H9 (cell line): ENCODE measurements around the gene GRB10. TPM values are rescaled to one million over a fixed set of nuclear protein-coding genes. Genes with fewer than 3 reads are reported as not detected.

ENCODE experiments used
- DNase-seq: peaks from one replicate; pipeline ENCODE4 v3.0.0-alpha.2; 2017
- H2AFZ ChIP-seq: one replicate; pipeline ENCODE4 v1.6.1; 2013; ENCODE audit warnings: mild to moderate bottlenecking, low read length, control low read depth, moderate library complexity
- H2AK5ac ChIP-seq: 2 replicates; pipeline ENCODE4 v1.6.1; 2013; ENCODE audit warnings: low read length, control low read depth, mixed read lengths; ENCODE audit not compliant: insufficient read length
- H2BK120ac ChIP-seq: one replicate; pipeline ENCODE4 v1.6.1; 2013; ENCODE audit warnings: low read depth, mild to moderate bottlenecking, low read length, control low read depth, inconsistent platforms; ENCODE audit not compliant: poor library complexity, severe bottlenecking
- H2BK12ac ChIP-seq: 2 replicates; pipeline ENCODE4 v1.6.1; 2013; ENCODE audit warnings: low read length, control low read depth, mixed read lengths, low read depth; ENCODE audit not compliant: insufficient read length
- H2BK15ac ChIP-seq: 2 replicates; pipeline ENCODE4 v1.6.1; 2013; ENCODE audit warnings: low read depth, low read length, control low read depth
- H2BK20ac ChIP-seq: one replicate; pipeline ENCODE4 v1.6.1; 2013; ENCODE audit warnings: low read depth, mild to moderate bottlenecking, low read length, control low read depth, inconsistent platforms; ENCODE audit not compliant: poor library complexity, severe bottlenecking
- H2BK5ac ChIP-seq: 2 replicates; pipeline ENCODE4 v1.6.1; 2013; ENCODE audit warnings: low read length, control low read depth, mixed read lengths; ENCODE audit not compliant: insufficient read length
- H3K14ac ChIP-seq: 2 replicates; pipeline ENCODE4 v1.6.1; 2013; ENCODE audit warnings: low read length, control low read depth; ENCODE audit not compliant: insufficient read depth
- H3K18ac ChIP-seq: 2 replicates; pipeline ENCODE4 v1.6.1; 2013; ENCODE audit warnings: low read depth, mild to moderate bottlenecking, mixed read lengths, low read length, control low read depth; ENCODE audit not compliant: insufficient read length
- H3K23ac ChIP-seq: 2 replicates; pipeline ENCODE4 v1.6.1; 2013; ENCODE audit warnings: low read length, control low read depth, mixed read lengths, low read depth; ENCODE audit not compliant: insufficient read length
- H3K23me2 ChIP-seq: 2 replicates; pipeline ENCODE4 v1.6.1; 2013; ENCODE audit warnings: low read depth, mild to moderate bottlenecking, mixed read lengths, low read length, control low read depth; ENCODE audit not compliant: insufficient read length, poor library complexity, severe bottlenecking
- H3K27ac ChIP-seq: 2 replicates; pipeline ENCODE4 v1.5.1; 2013; ENCODE audit warnings: low read length, control low read depth, mixed read lengths, low read depth; ENCODE audit not compliant: insufficient read length
- H3K27me3 ChIP-seq: 2 replicates; pipeline ENCODE4 v1.6.1; 2013; ENCODE audit warnings: low read length, control low read depth, inconsistent platforms; ENCODE audit not compliant: insufficient read depth
- H3K4ac ChIP-seq: 2 replicates; pipeline ENCODE4 v1.6.1; 2013; ENCODE audit warnings: low read depth, mild to moderate bottlenecking, control low read depth, inconsistent platforms, low read length, moderate library complexity
- H3K4me1 ChIP-seq: 2 replicates; pipeline ENCODE4 v1.6.1; 2013; ENCODE audit warnings: low read length, control low read depth, inconsistent platforms; ENCODE audit not compliant: insufficient read depth
- H3K4me2 ChIP-seq: 2 replicates; pipeline ENCODE4 v1.6.1; 2013; ENCODE audit warnings: low read length, control low read depth, mixed read lengths; ENCODE audit not compliant: insufficient read length, insufficient read depth
- H3K56ac ChIP-seq: 2 replicates; pipeline ENCODE4 v1.6.1; 2013; ENCODE audit warnings: low read depth, mild to moderate bottlenecking, mixed read lengths, low read length, control low read depth; ENCODE audit not compliant: insufficient read length
- H3K79me1 ChIP-seq: 2 replicates; pipeline ENCODE4 v1.6.1; 2013; ENCODE audit warnings: low read depth, mild to moderate bottlenecking, moderate library complexity, low read length, control low read depth, inconsistent platforms; ENCODE audit not compliant: insufficient read depth, poor library complexity, severe bottlenecking
- H3K79me2 ChIP-seq: 2 replicates; pipeline ENCODE4 v1.6.1; 2013; ENCODE audit warnings: low read length, control low read depth, inconsistent platforms; ENCODE audit not compliant: insufficient read depth
- H3K9ac ChIP-seq: 2 replicates; pipeline ENCODE4 v1.6.1; 2013; ENCODE audit warnings: low read length, control low read depth, mixed read lengths; ENCODE audit not compliant: insufficient read length; ENCODE audit errors: extremely low read depth
- H3K9me3 ChIP-seq: one replicate; pipeline ENCODE4 v1.6.1; 2013; ENCODE audit warnings: low read depth, low read length, inconsistent platforms; ENCODE audit not compliant: control insufficient read depth
- H3T11ph ChIP-seq: one replicate; pipeline ENCODE4 v1.6.1; 2013; ENCODE audit warnings: mild to moderate bottlenecking, low read length, control low read depth, inconsistent platforms
- H4K20me1 ChIP-seq: one replicate; pipeline ENCODE4 v1.6.1; 2013; ENCODE audit not compliant: control insufficient read depth, insufficient read length, insufficient read depth
- H4K5ac ChIP-seq: 2 replicates; pipeline ENCODE4 v1.6.1; 2013; ENCODE audit warnings: low read depth, mild to moderate bottlenecking, mixed read lengths, low read length, control low read depth; ENCODE audit not compliant: insufficient read length
- H4K8ac ChIP-seq: replicated peaks from 2 replicates; pipeline ENCODE4 v1.6.1; 2013; ENCODE audit warnings: low read length, control low read depth, mixed read lengths, low read depth; ENCODE audit not compliant: insufficient read length
- H4K91ac ChIP-seq: 2 replicates; pipeline ENCODE4 v1.6.1; 2013; ENCODE audit warnings: low read depth, mild to moderate bottlenecking, moderate library complexity, mixed read lengths, low read length, control low read depth; ENCODE audit not compliant: insufficient read length
- H3K27ac Mint-ChIP-seq, 3 experiments: 2 replicates in 2 of 3; 3 replicates in 1 of 3; pipeline ENCODE4 v1.8.0; 2020 to 2021; ENCODE audit warnings: mixed read lengths in 3 of 3, mild to moderate bottlenecking in 1 of 3, moderate library complexity in 1 of 3
- H3K27me3 Mint-ChIP-seq: 2 replicates; pipeline ENCODE4 v1.8.0; 2021; ENCODE audit warnings: low read depth, mild to moderate bottlenecking, moderate library complexity, mixed read lengths
- H3K36me3 Mint-ChIP-seq, 3 experiments: 2 replicates in 2 of 3; 3 replicates in 1 of 3; pipeline ENCODE4 v1.8.0; 2020 to 2021; ENCODE audit warnings: low read depth in 3 of 3, mixed read lengths in 3 of 3; ENCODE audit not compliant: insufficient read depth in 1 of 3
- H3K4me1 Mint-ChIP-seq, 2 experiments: 2 replicates each; pipeline ENCODE4 v1.8.0; 2020; ENCODE audit warnings: mixed read lengths in 2 of 2
- H3K4me3 Mint-ChIP-seq, 2 experiments: 2 replicates in 1 of 2; 3 replicates in 1 of 2; pipeline ENCODE4 v1.8.0; 2020 to 2021; ENCODE audit warnings: mild to moderate bottlenecking in 2 of 2, mixed read lengths in 2 of 2, moderate library complexity in 1 of 2
- H3K9me3 Mint-ChIP-seq, 2 experiments: 2 replicates in 1 of 2; 3 replicates in 1 of 2; pipeline ENCODE4 v1.8.0; 2020; ENCODE audit warnings: mild to moderate bottlenecking in 2 of 2, mixed read lengths in 2 of 2, moderate library complexity in 1 of 2
- CTCF ChIP-seq: fragments of 200-600 bp; sonication (generic); conservative IDR thresholded peaks from 3 replicates; pipeline ENCODE4 v1.8.0; 2021; ENCODE audit warnings: antibody characterized with exemption, mild to moderate bottlenecking
- WGBS: extraction: QIAGEN DNeasy Blood & Tissue Kit; methylation state at CpG from one replicate; pipeline ENCODE4 v1.1.7; 2013; ENCODE audit warnings: missing lambda C conversion rate, low lambda C conversion rate, mixed read lengths; ENCODE audit not compliant: insufficient read length; ENCODE audit errors: extremely low coverage; 5-methylcytosine and 5-hydroxymethylcytosine counted together
- total RNA-seq: library from RNA; stranded (reverse); gene quantifications from 2 replicates; pipeline ENCODE4 v1.2.1, GENCODE V29; 2021

GRB10 gene
- total RNA-seq, 1 experiment from 2014 or later = 108 TPM

- H2BK5ac ChIP-seq = no peak overlapping the region
- no peak overlapping the region for H2BK120ac ChIP-seq
- TF ChIP-seq CTCF = no peak
- H4K5ac ChIP-seq = no peak overlapping the region
- no peak overlapping the region for H4K91ac ChIP-seq
- H2AK5ac ChIP-seq = no peak overlapping the region
- H3K18ac ChIP-seq = no peak overlapping the region
- H4K20me1 ChIP-seq = no peaks in the 10 kb centered on the region
- H2BK12ac ChIP-seq = no peak overlapping the region
- peaks cover 0 to 3% of the 10 kb centered on the region in 2 experiments; a peak in 1 of 4 replicates for H3K4me1 Mint-ChIP-seq
- H3K4me2 ChIP-seq = no peak overlapping the region
- no peaks in the 10 kb centered on the region for H3K79me2 ChIP-seq
- H3K4me1 ChIP-seq = no peaks in the 10 kb centered on the region
- H3K4me3 Mint-ChIP-seq = no peak overlapping the region
- H3K56ac ChIP-seq = no peak overlapping the region
- no peak overlapping the region for H4K8ac ChIP-seq
- H3K9me3 Mint-ChIP-seq = no peaks in the 10 kb centered on the region
- no peak overlapping the region for H3K23ac ChIP-seq
- peaks cover 10 to 27% (median 15%) of the 10 kb centered on the region in 3 experiments; a peak in 6 of 7 replicates for H3K36me3 Mint-ChIP-seq
- H3K27me3 Mint-ChIP-seq = no peaks in the 10 kb centered on the region
- H3K27ac ChIP-seq = no peak overlapping the region
- no peak overlapping the region for H2BK15ac ChIP-seq
- H2BK20ac ChIP-seq = no peak overlapping the region
- no peak overlapping the region for H3K4ac ChIP-seq
- no peak overlapping the region for H3T11ph ChIP-seq
- no peaks in the 10 kb centered on the region for H3K9me3 ChIP-seq
- no peaks in the 10 kb centered on the region for H3K23me2 ChIP-seq
- H2AFZ ChIP-seq = no peak overlapping the region
- no peaks in the 10 kb centered on the region for H3K79me1 ChIP-seq
- no CpG with 5 or more reads among the region's 4 CpGs for WGBS
- no peak overlapping the region for H3K9ac ChIP-seq
- H3K14ac ChIP-seq = no peak overlapping the region
- DNase-seq = no peak
- peak overlapping the region in 1 of 3 experiments; percentile 6; a peak in 2 of 7 replicates for H3K27ac Mint-ChIP-seq
- H3K27me3 ChIP-seq = no peaks in the 10 kb centered on the region
Measured at GRCh38 chr7:50655020-50655419, 127.7 kb downstream of the GRB10 start.
